ENCODE data around the gene BLID.
A peak's percentile ranks its signal among the peaks of the same experiment; 100 is the strongest.

Gene BLID

DNA sequence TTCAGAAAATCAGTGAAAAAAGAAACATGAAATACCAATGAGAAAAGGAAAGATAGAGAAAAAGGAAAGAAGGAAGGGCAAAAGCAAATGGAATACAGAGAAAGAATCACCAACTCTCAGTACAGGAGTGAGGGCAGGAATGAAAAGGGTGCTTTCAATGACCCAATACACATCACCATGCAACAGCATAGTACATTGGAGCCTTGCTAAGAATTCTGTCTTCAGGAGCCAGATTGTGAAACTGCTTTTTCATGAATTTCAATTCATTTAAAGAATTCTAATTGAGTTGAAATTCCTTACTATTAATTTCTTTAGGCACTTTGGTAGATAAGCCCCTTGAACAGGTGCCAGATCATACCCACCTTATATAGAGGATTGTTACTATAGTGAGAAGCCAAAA is 34.9 kb downstream of the BLID start:
- DNase-seq (ENCODE audit: low read depth), result no peak

DNA sequence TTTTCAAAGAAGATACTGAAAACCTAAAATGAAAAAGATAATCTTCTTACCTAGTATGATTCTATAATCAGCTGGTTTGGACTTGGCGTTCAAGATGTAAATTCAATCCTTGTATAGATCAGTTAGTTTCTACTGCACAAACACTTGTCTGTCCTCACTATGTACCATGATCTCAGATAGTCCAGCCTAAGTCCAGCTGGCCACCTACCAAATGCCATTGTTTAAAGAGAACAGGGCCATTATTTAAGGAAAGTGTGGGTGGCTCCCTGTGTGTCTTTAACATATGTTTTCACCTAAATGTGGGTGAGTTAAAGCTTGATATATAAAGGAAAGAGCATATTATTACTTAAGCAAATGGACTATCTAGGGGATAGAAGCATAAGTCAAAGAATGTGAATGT is 38.6 kb downstream of the BLID start:
- DNase-seq (ENCODE audit: low read depth), result no peak

DNA sequence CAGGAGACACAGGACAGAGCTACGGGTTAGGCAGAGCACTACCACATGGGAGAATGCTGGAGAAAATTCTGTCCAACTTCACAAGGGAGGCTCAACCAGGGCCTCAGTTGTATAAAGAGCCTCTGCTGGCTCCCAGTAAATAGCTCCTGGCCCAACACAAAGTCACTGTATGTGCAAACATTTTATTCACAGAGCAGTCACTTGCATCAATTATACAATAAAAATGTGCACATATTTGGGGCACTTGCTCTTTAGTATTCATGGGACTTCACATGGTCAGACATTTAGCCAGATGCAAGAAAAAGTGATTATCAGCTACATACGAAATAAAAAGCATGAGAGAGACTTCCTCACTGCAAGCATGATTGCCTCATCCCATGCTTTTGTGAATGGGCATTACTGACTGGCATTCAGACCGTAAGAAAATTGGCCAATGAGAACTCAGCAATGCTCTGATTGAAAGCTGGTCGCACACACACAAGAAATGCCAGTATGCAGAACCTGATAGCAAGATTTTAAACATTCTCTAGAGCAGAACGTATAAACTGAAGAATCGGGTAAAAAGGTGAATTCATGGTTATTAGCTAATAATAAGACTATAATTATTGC is 39.4 kb downstream of the BLID start:
- no peak for DNase-seq (ENCODE audit: low read depth)

DNA sequence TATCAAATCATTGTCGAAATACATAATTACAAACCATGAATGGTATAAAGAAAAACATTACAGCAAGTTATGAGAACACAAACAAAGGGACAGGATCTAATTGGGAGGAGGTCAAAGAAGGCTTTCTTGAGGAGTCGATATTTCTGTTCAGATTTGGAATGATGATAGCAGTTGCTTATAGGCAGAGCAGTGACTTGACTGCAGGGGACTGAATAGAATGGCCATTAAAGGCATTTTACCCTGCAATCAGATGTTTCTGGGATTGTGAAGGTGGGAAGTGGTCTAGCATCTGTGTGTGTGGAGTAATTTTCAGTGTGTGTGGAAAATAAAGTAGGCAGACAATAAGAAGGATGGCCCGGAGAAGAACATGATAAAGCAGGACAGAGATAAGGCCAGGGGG is 41.0 kb downstream of the BLID start:
- no peak for DNase-seq (ENCODE audit: low read depth)

DNA sequence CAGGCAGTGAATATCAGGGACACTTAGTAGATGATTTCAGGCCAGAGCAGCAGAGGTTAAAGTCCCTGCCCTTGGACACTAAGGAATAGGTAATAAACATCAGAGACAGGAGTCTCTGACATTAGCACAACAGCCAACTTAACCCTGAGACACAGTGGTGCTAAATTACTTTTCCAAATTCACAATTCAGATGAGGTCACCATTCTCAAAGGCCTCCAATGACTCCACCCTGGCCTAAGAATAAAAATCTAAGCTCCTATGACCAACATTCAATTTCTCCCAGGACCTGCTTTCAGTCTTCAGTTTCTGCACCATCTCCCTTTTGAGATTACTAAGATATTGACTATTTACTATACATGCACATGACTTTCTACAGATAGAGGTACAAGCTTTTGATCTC is 42.0 kb downstream of the BLID start:
- no peak for DNase-seq (ENCODE audit: low read depth)

DNA sequence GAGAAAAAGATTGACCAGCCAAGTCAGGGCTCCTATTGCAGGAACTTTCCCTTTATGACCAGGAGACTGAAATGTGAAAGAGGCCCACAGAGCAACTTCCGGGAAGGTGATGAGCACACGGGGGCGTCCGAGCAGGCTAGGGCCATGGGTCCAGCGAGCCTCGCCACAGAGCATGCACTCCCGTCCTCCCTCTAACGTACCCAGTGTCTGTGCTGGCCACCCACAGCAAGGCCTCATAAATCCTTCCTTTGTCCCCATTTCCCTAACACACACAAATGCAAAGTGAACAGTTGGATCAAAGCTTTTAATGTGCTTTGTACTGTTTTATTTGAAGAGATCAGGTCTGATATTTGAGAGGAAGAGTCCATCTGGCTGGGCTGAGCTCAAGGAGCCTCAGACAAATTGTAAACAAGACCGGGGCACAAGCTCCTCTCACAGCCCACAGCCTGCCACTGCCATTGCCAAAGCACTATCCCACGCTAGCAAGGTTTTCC is 44.3 kb downstream of the BLID start:
- no peak for DNase-seq (ENCODE audit: low read depth)

DNA sequence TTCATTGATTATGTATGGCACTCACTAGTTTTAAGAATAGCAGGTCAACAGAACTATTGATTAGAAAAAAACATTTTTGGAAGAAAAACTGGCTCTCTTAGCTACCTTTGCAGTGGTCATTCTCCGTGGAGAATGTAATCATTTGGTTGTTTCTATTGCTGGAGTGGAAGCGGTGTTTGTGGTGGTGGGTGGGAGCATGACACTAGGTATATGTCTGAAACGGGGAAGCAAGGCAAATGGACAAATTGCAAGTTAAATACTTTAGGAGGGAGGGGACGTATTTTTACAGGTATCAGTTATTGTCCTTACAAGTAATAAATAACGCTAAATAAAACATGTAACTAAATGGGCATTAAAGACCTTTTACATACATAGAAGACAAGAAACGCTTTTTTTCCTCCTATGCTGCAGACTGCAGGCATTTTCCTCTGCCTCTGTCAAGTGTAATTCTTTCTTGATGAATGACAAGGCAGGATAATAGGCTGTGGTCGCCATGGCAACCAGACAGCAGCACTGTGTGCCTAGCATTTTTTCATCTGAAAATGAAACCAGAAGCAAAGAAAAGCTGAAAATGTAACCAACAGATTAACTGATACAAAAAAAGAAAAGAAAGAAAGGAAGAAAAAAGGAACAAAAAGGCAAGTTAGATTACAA is 46.2 kb downstream of the BLID start:
- DNase-seq (ENCODE audit: low read depth), result peak; percentile 64

DNA sequence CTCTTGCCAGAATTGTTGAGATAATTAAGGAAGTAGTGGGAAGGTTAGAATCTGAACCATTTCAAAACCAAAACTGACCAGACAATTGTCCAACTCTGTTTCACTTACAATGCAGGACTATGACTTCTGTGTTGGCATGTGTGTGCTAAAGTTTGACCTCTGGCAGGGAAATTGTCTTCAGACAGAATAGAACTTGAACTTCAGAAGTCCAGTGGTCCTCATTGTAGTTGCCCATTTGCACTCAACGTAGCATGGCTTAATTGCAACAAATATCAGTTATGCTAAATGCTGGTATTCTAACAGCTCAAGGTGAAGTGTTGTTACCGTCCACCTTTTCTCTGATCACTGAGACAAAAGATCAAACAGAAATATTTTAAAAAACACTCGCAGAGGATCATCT is 47.2 kb downstream of the BLID start:
- no peak for DNase-seq (ENCODE audit: low read depth)

DNA sequence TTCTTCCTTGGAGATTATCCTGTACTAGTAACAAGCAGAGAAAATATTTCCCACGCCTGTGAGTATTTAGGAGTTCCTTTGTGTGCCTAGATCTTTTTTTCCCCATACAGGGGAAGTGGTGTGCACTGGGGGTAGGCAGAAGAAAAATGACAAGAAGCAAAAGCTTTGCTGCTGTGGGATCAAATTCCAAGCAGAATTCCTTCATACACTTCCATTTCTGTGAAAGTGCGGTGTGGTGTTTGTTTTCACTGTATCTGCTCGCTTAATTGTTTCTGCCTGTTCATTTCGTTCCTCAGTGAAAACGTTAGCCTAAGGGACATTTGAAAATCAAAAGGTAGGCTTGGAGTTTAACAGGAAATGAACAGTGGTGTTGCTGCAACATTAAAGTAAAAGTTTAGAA is 47.9 kb downstream of the BLID start:
- DNase-seq (ENCODE audit: low read depth), result no peak

Measured in non-pigmented ciliary epithelial cell (primary cell).